Gastrocnemius medialis (tissue), 4 donors: ENCODE data around the gene CPT2. TPM values are rescaled to one million over a fixed set of nuclear protein-coding genes. Genes with fewer than 3 reads are reported as not detected.

Experiments
- ATAC-seq, 2 donors: fragments of 150-250 bp; one replicate each; pipeline ENCODE4 v1.9.1; 2016
- DNase-seq, 2 donors: peaks; one replicate each; pipeline ENCODE4 v3.0.0-alpha.2; 2019
- H3K27ac ChIP-seq, 4 donors: fragments of 200-600 bp; sonication (generic); 1 replicate in 1 of 4; 2 replicates in 3 of 4; pipeline ENCODE4 v1.5.1; 2016 to 2018; ENCODE audit warnings: mild to moderate bottlenecking in 2 of 4, moderate library complexity in 1 of 4
- H3K27me3 ChIP-seq, 3 donors: fragments of 200-600 bp; sonication (generic) in 2 of 3; 1 replicate in 1 of 3; 2 replicates in 2 of 3; pipeline versions ENCODE4 v1.5.1 to v1.6.0; 2016 to 2019; ENCODE audit warnings: mild to moderate bottlenecking in 1 of 3, moderate library complexity in 1 of 3
- H3K36me3 ChIP-seq, 2 donors: fragments of 200-600 bp; sonication (generic) in 1 of 2; one replicate each; pipeline ENCODE4 v1.5.1; 2017 to 2018
- H3K4me1 ChIP-seq, 2 donors: fragments of 200-600 bp; sonication (generic) in 1 of 2; one replicate each; pipeline ENCODE4 v1.5.1; 2016 to 2017; ENCODE audit warnings: mild to moderate bottlenecking in 2 of 2
- H3K4me3 ChIP-seq, 4 donors: fragments of 200-600 bp; sonication (generic) in 3 of 4; 1 replicate in 1 of 4; 2 replicates in 3 of 4; pipeline ENCODE4 v1.5.1; 2016 to 2019; ENCODE audit warnings: mild to moderate bottlenecking in 2 of 4
- H3K9me3 ChIP-seq, 3 donors: fragments of 200-600 bp; sonication (generic) in 2 of 3; 1 replicate in 1 of 3; 2 replicates in 2 of 3; pipeline ENCODE4 v1.5.1; 2016 to 2019
- CTCF ChIP-seq, 5 experiments: fragments of 450-650 bp in 3 of 5; fragments of 200-600 bp in 2 of 5; sonication (generic) in 2 of 5; IDR thresholded peaks in 4 of 5; conservative IDR thresholded peaks in 1 of 5; 1 replicate in 4 of 5; 2 replicates in 1 of 5; pipeline ENCODE4 v1.5.1; 2016 to 2019; ENCODE audit warnings: antibody characterized with exemption in 5 of 5, mild to moderate bottlenecking in 3 of 5, moderate library complexity in 3 of 5
- POLR2A ChIP-seq, 2 donors: fragments of 450-650 bp; IDR thresholded peaks; one replicate each; pipeline ENCODE4 v1.6.1; 2017; ENCODE audit warnings: antibody characterized with exemption in 2 of 2, mild to moderate bottlenecking in 2 of 2, moderate library complexity in 2 of 2
- in situ Hi-C, 4 donors: fragments of 200-750 bp; cut with MboI; loops; one replicate each; pipeline versions ENCODE4 v1.15.0 to v1.8.0; 2017; ENCODE audit warnings: low sequenced_read_pairs in 4 of 4
- intact Hi-C: fragments of 100-400 bp; cut with DNase I; formaldehyde crosslinking; loops from one replicate; pipeline ENCODE4 v1.15.1; 2023; ENCODE audit warnings: low total_unique reads
- total RNA-seq, 4 donors: library from RNA; depleted of rRNA; stranded (reverse); fragments of >200 nt; gene quantifications; one replicate each; pipeline versions ENCODE4 v1.1.0 to v1.2.3, GENCODE V29; 2016

The CPT2 gene
- total RNA-seq, 4 donors from 2014 or later = 13.3 to 30.6 (median 26.6) TPM

DNA sequence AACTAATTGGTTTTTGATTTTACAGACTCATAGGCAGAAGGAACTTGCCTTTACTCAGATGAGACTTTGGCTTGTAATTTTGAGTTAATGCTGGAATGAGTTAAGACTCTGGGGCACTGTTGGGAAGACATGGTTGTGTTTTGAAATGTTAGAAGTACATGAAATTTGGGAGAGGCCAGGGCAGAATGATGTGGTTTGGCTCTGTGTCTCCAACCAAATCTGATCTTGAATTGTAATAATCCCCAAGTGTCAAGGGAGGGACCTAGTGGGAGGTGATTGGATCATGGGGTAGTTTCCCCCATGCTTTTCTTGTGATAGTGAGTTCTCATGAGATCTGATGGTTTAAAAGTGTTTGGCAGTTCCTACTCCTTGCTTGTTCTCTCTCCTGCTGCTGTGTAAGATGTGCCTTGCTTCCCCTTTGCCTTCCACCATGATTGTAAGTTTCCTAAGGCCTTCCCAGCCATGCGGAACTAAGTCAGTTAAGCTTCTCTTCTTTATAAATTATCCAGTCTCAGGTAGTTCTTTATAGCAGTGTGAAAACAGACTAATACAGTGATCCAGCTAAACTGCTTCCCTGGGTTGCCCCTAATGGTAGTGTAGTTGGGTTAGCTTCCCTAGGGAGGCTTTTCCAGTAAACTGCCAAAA lies 10.2 kb downstream of the CPT2 start:
- TF ChIP-seq POLR2A (IDR thresholded peaks at IDR 0.05) (no peak), CTCF (IDR thresholded peaks at IDR 0.05 in 4 of 5, conservative IDR thresholded peaks at IDR 0.05 in 1 of 5) (no peak)
- Histone ChIP-seq H3K4me1 (no peaks in the 10 kb centered on the region), H3K27ac (no peak overlapping the region), H3K27me3 (no peaks in the 10 kb centered on the region), H3K36me3 (peaks cover 0 to 81% of the 10 kb centered on the region in 2 donors), H3K9me3 (no peaks in the 10 kb centered on the region), H3K4me3 (no peak overlapping the region)
- DNase-seq (no peak), ATAC-seq (no peak)
- intact Hi-C loops = no loop called here
- in situ Hi-C loops = no loop called here

- Histone ChIP-seq H3K9me3 (no peaks in the 10 kb centered on the region), H3K4me3 (no peak overlapping the region), H3K27me3 (no peaks in the 10 kb centered on the region), H3K4me1 (no peaks in the 10 kb centered on the region), H3K36me3 (peaks cover 0 to 81% of the 10 kb centered on the region in 2 donors), H3K27ac (no peak overlapping the region)
- TF ChIP-seq POLR2A (IDR thresholded peaks at IDR 0.05) (no peak), CTCF (IDR thresholded peaks at IDR 0.05 in 4 of 5, conservative IDR thresholded peaks at IDR 0.05 in 1 of 5) (no peak)
- no peak for ATAC-seq
- intact Hi-C loops = no loop called here
- no peak for DNase-seq
- in situ Hi-C loops = no loop called here
These were observed 11.1 kb downstream of the CPT2 start for GRCh38 chr1:53207726-53208125.

- H3K9me3 ChIP-seq = no peaks in the 10 kb centered on the region
- intact Hi-C loops = no loop called here
- DNase-seq (no peak), ATAC-seq (no peak)
- H3K27me3 ChIP-seq = no peaks in the 10 kb centered on the region
- peaks cover 0 to 91% of the 10 kb centered on the region in 2 donors for H3K36me3 ChIP-seq
- no peaks in the 10 kb centered on the region for H3K4me1 ChIP-seq
- H3K27ac ChIP-seq = no peak overlapping the region
- TF ChIP-seq CTCF (IDR thresholded peaks at IDR 0.05 in 4 of 5, conservative IDR thresholded peaks at IDR 0.05 in 1 of 5) (no peak), POLR2A (IDR thresholded peaks at IDR 0.05) (no peak)
- in situ Hi-C loops = no loop called here
- H3K4me3 ChIP-seq = no peak overlapping the region
These were observed 13.7 kb downstream of the CPT2 start for GRCh38 chr1:53210352-53210751.

DNA sequence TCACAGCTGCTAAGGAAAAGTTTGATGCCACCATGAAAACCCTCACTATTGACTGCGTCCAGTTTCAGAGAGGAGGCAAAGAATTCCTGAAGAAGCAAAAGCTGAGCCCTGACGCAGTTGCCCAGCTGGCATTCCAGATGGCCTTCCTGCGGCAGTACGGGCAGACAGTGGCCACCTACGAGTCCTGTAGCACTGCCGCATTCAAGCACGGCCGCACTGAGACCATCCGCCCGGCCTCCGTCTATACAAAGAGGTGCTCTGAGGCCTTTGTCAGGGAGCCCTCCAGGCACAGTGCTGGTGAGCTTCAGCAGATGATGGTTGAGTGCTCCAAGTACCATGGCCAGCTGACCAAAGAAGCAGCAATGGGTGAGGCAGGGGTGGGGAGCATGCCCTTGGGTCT lies 14.3 kb downstream of the CPT2 start:
- in situ Hi-C loops = no loop called here
- Histone ChIP-seq H3K4me1 (no peaks in the 10 kb centered on the region), H3K9me3 (no peaks in the 10 kb centered on the region), H3K36me3 (peaks cover 0 to 91% of the 10 kb centered on the region in 2 donors), H3K27ac (no peak overlapping the region), H3K27me3 (no peaks in the 10 kb centered on the region), H3K4me3 (no peak overlapping the region)
- intact Hi-C loops = no loop called here
- no peak for TF ChIP-seq CTCF (IDR thresholded peaks at IDR 0.05 in 4 of 5, conservative IDR thresholded peaks at IDR 0.05 in 1 of 5)
- DNase-seq (no peak), ATAC-seq (no peak)
